Parathyroid adenoma (tissue), 2 donors: ENCODE measurements around the gene KRTAP5-9.

Experiments used
- H2AFZ ChIP-seq: fragments of 300-600 bp; sonication (generic); one replicate; pipeline ENCODE4 v1.7.0; 2017; ENCODE audit warnings: antibody characterized with exemption, mild to moderate bottlenecking
- H3K27ac ChIP-seq: fragments of 300-600 bp; sonication (generic); one replicate; pipeline ENCODE4 v1.7.0; 2017
- H3K27me3 ChIP-seq: fragments of 300-600 bp; sonication (generic); one replicate; pipeline ENCODE4 v1.7.0; 2017; ENCODE audit warnings: low read length; ENCODE audit not compliant: control insufficient read depth, insufficient read depth
- H3K36me3 ChIP-seq: fragments of 300-600 bp; sonication (generic); one replicate; pipeline ENCODE4 v1.7.0; 2017; ENCODE audit warnings: low read length; ENCODE audit not compliant: control insufficient read depth, insufficient read depth
- H3K4me1 ChIP-seq: fragments of 300-600 bp; sonication (generic); one replicate; pipeline ENCODE4 v1.7.0; 2017; ENCODE audit warnings: control low read depth
- H3K4me2 ChIP-seq: fragments of 300-600 bp; sonication (generic); one replicate; pipeline ENCODE4 v1.7.0; 2017; ENCODE audit warnings: low read length
- H3K4me3 ChIP-seq: fragments of 300-600 bp; sonication (generic); one replicate; pipeline ENCODE4 v1.7.0; 2017; ENCODE audit warnings: low read depth, low read length
- H3K79me2 ChIP-seq: fragments of 300-600 bp; sonication (generic); one replicate; pipeline ENCODE4 v1.7.0; 2017; ENCODE audit warnings: control low read depth
- H3K9ac ChIP-seq: fragments of 300-600 bp; sonication (generic); one replicate; pipeline ENCODE4 v1.7.0; 2017; ENCODE audit warnings: mild to moderate bottlenecking
- H3K9me3 ChIP-seq: fragments of 300-600 bp; sonication (generic); one replicate; pipeline ENCODE4 v1.7.0; 2017; ENCODE audit warnings: low read length; ENCODE audit not compliant: control insufficient read depth
- TF ChIP-seq, protein P1 (sequence below): fragments of 300-600 bp; sonication (generic); IDR thresholded peaks from one replicate; pipeline ENCODE4 v1.7.0; 2017; ENCODE audit warnings: antibody characterized with exemption, mild to moderate bottlenecking
- donor health status: primary hyperparathyroidism.

The KRTAP5-9 gene

GRCh38 chr11:71542879-71543777 is 5.1 kb upstream of the KRTAP5-9 start:
- Histone ChIP-seq H3K4me1 (no peaks in the 10 kb centered on the region), H3K27me3 (no peaks in the 10 kb centered on the region), H3K9ac (no peak overlapping the region), H2AFZ (no peak overlapping the region), H3K27ac (no peak overlapping the region), H3K9me3 (no peaks in the 10 kb centered on the region), H3K4me2 (no peak overlapping the region), H3K36me3 (no peaks in the 10 kb centered on the region), H3K4me3 (no peak overlapping the region), H3K79me2 (no peaks in the 10 kb centered on the region)
- TF ChIP-seq, protein P1, sequence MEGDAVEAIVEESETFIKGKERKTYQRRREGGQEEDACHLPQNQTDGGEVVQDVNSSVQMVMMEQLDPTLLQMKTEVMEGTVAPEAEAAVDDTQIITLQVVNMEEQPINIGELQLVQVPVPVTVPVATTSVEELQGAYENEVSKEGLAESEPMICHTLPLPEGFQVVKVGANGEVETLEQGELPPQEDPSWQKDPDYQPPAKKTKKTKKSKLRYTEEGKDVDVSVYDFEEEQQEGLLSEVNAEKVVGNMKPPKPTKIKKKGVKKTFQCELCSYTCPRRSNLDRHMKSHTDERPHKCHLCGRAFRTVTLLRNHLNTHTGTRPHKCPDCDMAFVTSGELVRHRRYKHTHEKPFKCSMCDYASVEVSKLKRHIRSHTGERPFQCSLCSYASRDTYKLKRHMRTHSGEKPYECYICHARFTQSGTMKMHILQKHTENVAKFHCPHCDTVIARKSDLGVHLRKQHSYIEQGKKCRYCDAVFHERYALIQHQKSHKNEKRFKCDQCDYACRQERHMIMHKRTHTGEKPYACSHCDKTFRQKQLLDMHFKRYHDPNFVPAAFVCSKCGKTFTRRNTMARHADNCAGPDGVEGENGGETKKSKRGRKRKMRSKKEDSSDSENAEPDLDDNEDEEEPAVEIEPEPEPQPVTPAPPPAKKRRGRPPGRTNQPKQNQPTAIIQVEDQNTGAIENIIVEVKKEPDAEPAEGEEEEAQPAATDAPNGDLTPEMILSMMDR: no peak

DNA sequence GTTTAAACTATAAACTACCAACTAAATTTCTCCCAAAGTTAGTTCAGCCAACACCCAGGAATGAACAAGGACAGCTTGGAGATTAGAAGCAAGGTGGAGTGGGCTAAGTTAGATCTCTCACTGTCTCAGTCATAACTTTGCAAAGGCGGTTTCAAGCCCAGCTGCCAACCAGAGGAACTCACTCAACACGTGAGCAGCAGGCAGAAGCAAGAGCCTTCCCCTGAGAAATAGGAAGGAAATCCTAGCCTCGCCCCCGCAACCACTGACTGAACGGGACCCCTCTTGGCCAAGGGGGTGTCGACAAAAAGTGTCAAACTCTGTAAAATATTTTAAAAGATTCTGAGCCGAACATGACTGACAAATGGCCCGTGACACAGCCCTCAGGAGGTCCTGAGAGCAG is 4.4 kb upstream of the KRTAP5-9 start:
- no peak overlapping the region for H3K9ac ChIP-seq
- H2AFZ ChIP-seq: no peak overlapping the region

GRCh38 chr11:71544525-71545214 is 3.5 kb upstream of the KRTAP5-9 start:
- Histone ChIP-seq H3K27me3 (no peaks in the 10 kb centered on the region), H3K9me3 (no peaks in the 10 kb centered on the region), H3K4me2 (no peak overlapping the region), H3K4me1 (no peaks in the 10 kb centered on the region), H3K36me3 (no peaks in the 10 kb centered on the region), H3K4me3 (no peak overlapping the region), H3K9ac (no peak overlapping the region), H3K27ac (no peak overlapping the region), H3K79me2 (no peaks in the 10 kb centered on the region), H2AFZ (no peak overlapping the region)
- TF ChIP-seq, protein P1: no peak

More for the DNA sequence above, 4.4 kb upstream of the KRTAP5-9 start:
- no peaks in the 10 kb centered on the region for H3K9me3 ChIP-seq
- no peaks in the 10 kb centered on the region for H3K36me3 ChIP-seq
- H3K4me3 ChIP-seq: no peak overlapping the region
- no peaks in the 10 kb centered on the region for H3K27me3 ChIP-seq
- H3K79me2 ChIP-seq: no peaks in the 10 kb centered on the region
- TF ChIP-seq, protein P1: no peak
- no peak overlapping the region for H3K27ac ChIP-seq
- no peaks in the 10 kb centered on the region for H3K4me1 ChIP-seq
- H3K4me2 ChIP-seq: no peak overlapping the region

GRCh38 chr11:71545405-71545966 is 2.7 kb upstream of the KRTAP5-9 start:
- no peaks in the 10 kb centered on the region for H3K79me2 ChIP-seq
- H3K9me3 ChIP-seq: no peaks in the 10 kb centered on the region
- no peaks in the 10 kb centered on the region for H3K27me3 ChIP-seq
- no peak overlapping the region for H3K4me2 ChIP-seq
- H3K4me3 ChIP-seq: no peak overlapping the region
- no peak overlapping the region for H3K27ac ChIP-seq
- H3K36me3 ChIP-seq: no peaks in the 10 kb centered on the region
- H3K9ac ChIP-seq: no peak overlapping the region
- H2AFZ ChIP-seq: no peak overlapping the region
- no peaks in the 10 kb centered on the region for H3K4me1 ChIP-seq
- TF ChIP-seq, protein P1: no peak
